ENCODE measurements around the gene GNG14.

GRCh38 chr19:12655546-12655945 lies 32.3 kb upstream of the GNG14 start:
- TF ChIP-seq, protein P1, sequence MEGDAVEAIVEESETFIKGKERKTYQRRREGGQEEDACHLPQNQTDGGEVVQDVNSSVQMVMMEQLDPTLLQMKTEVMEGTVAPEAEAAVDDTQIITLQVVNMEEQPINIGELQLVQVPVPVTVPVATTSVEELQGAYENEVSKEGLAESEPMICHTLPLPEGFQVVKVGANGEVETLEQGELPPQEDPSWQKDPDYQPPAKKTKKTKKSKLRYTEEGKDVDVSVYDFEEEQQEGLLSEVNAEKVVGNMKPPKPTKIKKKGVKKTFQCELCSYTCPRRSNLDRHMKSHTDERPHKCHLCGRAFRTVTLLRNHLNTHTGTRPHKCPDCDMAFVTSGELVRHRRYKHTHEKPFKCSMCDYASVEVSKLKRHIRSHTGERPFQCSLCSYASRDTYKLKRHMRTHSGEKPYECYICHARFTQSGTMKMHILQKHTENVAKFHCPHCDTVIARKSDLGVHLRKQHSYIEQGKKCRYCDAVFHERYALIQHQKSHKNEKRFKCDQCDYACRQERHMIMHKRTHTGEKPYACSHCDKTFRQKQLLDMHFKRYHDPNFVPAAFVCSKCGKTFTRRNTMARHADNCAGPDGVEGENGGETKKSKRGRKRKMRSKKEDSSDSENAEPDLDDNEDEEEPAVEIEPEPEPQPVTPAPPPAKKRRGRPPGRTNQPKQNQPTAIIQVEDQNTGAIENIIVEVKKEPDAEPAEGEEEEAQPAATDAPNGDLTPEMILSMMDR (conservative IDR thresholded peaks at IDR 0.05), result no peak
- no peak for TF ChIP-seq ZFX (IDR thresholded peaks at IDR 0.05)

All from C4-2B (cell line).